GM12872 (cell line): ENCODE data around the gene SLC34A3.

Experiments
- TF ChIP-seq, protein P1 (sequence below): IDR thresholded peaks from 3 replicates; pipeline ENCODE4 v1.5.1; 2011; ENCODE audit warnings: low read depth, mild to moderate bottlenecking, low read length, moderate library complexity; ENCODE audit not compliant: insufficient read depth

The SLC34A3 gene

DNA sequence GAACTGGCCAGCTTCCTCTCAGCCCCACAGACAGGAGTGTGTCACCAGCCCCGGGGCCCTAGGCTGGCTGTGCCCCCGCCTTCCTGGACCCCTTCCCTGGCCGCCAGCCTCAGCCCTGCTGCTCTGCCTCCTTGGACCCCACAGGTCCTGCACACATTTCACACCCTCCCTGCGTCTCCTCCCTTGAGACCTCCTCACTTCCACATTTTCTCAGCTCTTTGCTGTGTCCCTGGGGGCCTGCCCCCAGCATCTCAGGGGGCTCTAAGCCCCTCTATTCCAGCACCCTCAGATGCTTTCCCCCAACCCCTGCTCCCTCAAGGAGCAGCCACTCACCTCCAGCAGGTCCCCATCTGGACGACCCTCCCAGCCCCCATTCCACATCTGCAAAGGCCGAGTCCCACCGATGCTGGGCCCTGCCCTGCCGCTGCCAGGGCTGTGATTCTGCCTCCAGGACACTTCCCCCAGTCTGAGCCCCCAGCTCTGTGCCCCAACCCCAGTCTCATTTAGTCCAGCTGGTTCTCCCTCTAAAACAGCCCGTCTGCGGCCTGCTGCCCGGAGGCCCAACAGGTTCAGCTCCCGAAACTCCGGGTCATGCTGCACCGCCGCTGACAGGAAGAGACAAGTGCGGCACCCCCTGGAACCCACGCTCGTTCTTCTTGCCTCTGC is 4.2 kb downstream of the SLC34A3 start:
- TF ChIP-seq, protein P1, sequence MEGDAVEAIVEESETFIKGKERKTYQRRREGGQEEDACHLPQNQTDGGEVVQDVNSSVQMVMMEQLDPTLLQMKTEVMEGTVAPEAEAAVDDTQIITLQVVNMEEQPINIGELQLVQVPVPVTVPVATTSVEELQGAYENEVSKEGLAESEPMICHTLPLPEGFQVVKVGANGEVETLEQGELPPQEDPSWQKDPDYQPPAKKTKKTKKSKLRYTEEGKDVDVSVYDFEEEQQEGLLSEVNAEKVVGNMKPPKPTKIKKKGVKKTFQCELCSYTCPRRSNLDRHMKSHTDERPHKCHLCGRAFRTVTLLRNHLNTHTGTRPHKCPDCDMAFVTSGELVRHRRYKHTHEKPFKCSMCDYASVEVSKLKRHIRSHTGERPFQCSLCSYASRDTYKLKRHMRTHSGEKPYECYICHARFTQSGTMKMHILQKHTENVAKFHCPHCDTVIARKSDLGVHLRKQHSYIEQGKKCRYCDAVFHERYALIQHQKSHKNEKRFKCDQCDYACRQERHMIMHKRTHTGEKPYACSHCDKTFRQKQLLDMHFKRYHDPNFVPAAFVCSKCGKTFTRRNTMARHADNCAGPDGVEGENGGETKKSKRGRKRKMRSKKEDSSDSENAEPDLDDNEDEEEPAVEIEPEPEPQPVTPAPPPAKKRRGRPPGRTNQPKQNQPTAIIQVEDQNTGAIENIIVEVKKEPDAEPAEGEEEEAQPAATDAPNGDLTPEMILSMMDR: no peak

DNA sequence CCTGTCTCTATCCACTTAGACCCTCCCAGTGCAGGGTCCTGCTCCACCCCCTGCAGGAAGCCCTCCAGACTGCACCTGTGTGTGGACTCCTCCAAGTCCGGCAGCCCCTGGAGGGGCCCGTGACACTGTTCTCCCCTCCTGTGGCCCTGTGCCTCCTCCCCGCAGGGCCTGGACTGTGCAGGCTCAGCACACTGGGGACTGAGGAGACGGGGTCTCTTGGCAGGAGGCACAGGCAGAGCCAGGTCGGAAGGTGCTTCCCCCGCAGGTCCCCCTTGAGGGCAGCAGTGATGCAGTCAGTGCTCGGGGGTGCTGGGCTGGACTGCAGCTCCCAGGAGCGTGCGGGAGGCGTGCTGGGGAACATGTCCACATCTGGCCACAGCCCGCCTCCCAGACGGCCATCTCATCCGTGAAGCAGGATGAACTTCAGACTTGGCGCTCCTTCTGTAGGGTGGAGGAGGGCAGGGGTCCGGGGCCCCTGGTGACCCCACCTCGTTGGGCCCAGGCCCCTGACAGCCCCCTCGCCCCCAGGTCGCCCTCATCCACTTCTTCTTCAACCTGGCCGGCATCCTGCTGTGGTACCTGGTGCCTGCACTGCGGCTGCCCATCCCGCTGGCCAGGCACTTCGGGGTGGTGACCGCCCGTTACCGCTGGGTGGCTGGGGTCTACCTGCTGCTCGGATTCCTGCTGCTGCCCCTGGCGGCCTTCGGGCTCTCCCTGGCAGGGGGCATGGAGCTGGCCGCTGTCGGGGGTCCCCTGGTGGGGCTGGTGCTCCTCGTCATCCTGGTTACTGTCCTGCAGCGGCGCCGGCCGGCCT is 4.9 kb downstream of the SLC34A3 start:
- TF ChIP-seq, protein P1: peak; percentile 46; the same call in 2 of the 3 replicates

- TF ChIP-seq, protein P1: peak; percentile 93
Observed at GRCh38 chr9:137236238-137236935, 5.7 kb downstream of the SLC34A3 start.

DNA sequence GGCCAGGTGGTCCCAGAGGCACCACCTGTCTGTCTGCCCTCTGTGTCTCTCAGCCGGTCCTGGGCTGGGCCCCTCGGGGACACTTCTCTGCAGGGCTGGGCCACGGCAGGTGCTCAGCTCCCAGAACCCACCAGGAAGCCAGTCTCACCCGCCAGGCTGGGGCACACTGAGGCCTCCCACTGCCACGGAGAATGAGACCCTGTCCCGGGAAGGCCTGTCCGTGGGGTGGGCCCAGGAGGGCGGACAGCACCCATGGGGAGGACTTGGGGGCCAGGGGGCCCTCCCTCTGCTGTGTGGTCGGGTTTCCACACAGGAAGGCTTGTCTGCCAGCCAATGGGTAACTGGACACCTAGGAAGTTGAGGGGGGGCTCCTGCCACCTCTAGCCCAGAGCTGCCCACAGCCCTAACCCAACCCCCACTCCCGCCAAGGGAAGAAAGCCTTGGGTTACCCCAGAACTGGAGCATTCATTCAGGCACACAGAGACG is 6.3 kb downstream of the SLC34A3 start:
- TF ChIP-seq, protein P1: no peak

GRCh38 chr9:137237759-137238726 is 7.3 kb downstream of the SLC34A3 start:
- TF ChIP-seq, protein P1: no peak

DNA sequence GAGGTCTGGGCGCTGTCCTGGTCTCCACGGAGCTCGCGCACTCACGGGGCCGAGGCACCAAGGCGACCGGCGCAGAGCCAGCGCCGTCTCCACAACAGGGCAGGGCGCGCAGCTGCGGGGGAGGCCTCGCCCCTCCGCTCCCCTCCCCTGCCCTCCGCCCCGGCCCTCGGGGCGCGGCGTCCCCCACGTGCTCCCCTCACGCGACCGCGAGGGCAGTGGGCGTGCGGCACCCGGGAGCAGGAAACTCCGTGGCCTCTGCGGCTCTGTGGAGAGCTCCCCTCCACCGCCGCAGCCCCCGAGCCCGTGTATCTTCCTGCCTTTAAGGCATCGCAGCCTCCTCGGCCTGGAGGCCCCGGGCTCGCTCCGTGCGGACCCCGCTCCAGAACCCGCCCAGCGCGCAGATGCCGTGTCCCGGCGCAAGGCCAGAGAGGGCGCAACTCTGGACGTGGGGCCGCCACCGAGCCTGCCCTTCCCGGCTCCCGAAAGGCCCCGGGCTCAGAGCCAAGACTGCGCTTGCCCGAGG is 9.7 kb downstream of the SLC34A3 start:
- TF ChIP-seq, protein P1: no peak
